ENCODE data around the gene OOSP4B. TPM values are rescaled to one million over a fixed set of nuclear protein-coding genes. Genes with fewer than 3 reads are reported as not detected.
"Not testable (repeated sequence)": the region's sequence is repeated elsewhere in the genome, so short reads cannot be mapped to it uniquely, and the experiment has no call there.

Gene OOSP4B
- polyA plus RNA-seq, 1 of the 3 experiments (the other 2 are of a cell fraction) = not detected

- Histone ChIP-seq H3K4me1 (ENCODE audit: control insufficient read depth in 1 of 2, insufficient read depth in 2 of 2, low read depth in 1 of 2, low read length in 1 of 2) (no peaks in the 10 kb centered on the region), H3K4me3 (ENCODE audit: low read depth in 2 of 2, low read length in 1 of 2) (no peak overlapping the region), H3F3A (replicated peaks; ENCODE audit: insufficient read depth) (no peaks in the 10 kb centered on the region), H3K27me3 (ENCODE audit: insufficient read depth) (no peaks in the 10 kb centered on the region), H3K9ac (no peak overlapping the region), H3K79me2 (ENCODE audit: insufficient read depth) (no peaks in the 10 kb centered on the region), H4K20me1 (ENCODE audit: insufficient read depth) (no peaks in the 10 kb centered on the region), H2AFZ (ENCODE audit: low read depth) (no peak overlapping the region), H3K36me3 (replicated peaks in 1 of 2; ENCODE audit: control insufficient read depth in 1 of 2, insufficient read depth in 2 of 2, low read length in 1 of 2) (no peaks in the 10 kb centered on the region), H3K27ac (ENCODE audit: low read depth in 2 of 2, low read length in 1 of 2) (no peak overlapping the region), H3K9me2 (no peaks in the 10 kb centered on the region), H3K9me3 (no peaks in the 10 kb centered on the region), H3K4me2 (no peak overlapping the region)
- WGBS (ENCODE audit: low lambda C conversion rate) = 34% methylated on average over 1 of the region's 1 CpG
- POLR2A ChIA-PET = interaction anchor here (0.6 kb wide), 1 partner anchor 1018 kb away, joined by 6 read pairs; no protein-coding TSS in a partner anchor
- CTCF ChIA-PET = no interaction called here
- TF ChIP-seq NFIC (IDR thresholded peaks at IDR 0.05; ENCODE audit: borderline replicate concordance) (no peak), TAF1 (IDR thresholded peaks at IDR 0.05; ENCODE audit: borderline replicate concordance, low read depth, low read length) (no peak), FOXJ3 (CRISPR knock-in tag; IDR thresholded peaks at IDR 0.05) (no peak), RCOR1 (IDR thresholded peaks at IDR 0.05; ENCODE audit: low read length) (no peak), ELF1 (IDR thresholded peaks at IDR 0.05) (no peak), YY1 (IDR thresholded peaks at IDR 0.05; ENCODE audit: low read depth) (no peak), EP300 (IDR thresholded peaks at IDR 0.05; ENCODE audit: borderline replicate concordance in 1 of 2, low read depth in 1 of 2, low read length in 1 of 2) (no peak), FOXM1 (IDR thresholded peaks at IDR 0.05; ENCODE audit: low read depth) (no peak), JUND (IDR thresholded peaks at IDR 0.05) (no peak)
- TF ChIP-seq, protein P1, sequence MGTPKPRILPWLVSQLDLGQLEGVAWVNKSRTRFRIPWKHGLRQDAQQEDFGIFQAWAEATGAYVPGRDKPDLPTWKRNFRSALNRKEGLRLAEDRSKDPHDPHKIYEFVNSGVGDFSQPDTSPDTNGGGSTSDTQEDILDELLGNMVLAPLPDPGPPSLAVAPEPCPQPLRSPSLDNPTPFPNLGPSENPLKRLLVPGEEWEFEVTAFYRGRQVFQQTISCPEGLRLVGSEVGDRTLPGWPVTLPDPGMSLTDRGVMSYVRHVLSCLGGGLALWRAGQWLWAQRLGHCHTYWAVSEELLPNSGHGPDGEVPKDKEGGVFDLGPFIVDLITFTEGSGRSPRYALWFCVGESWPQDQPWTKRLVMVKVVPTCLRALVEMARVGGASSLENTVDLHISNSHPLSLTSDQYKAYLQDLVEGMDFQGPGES (IDR thresholded peaks at IDR 0.05; ENCODE audit: low read depth, low read length) = no peak
- TF ChIP-seq, protein P2, sequence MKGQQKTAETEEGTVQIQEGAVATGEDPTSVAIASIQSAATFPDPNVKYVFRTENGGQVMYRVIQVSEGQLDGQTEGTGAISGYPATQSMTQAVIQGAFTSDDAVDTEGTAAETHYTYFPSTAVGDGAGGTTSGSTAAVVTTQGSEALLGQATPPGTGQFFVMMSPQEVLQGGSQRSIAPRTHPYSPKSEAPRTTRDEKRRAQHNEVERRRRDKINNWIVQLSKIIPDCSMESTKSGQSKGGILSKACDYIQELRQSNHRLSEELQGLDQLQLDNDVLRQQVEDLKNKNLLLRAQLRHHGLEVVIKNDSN (IDR thresholded peaks at IDR 0.05; ENCODE audit: borderline replicate concordance, low read depth) = no peak
- DNase-seq = no peak
Observed at GRCh38 chr11:60005360-60005759, 11.6 kb upstream of the OOSP4B start.

DNA sequence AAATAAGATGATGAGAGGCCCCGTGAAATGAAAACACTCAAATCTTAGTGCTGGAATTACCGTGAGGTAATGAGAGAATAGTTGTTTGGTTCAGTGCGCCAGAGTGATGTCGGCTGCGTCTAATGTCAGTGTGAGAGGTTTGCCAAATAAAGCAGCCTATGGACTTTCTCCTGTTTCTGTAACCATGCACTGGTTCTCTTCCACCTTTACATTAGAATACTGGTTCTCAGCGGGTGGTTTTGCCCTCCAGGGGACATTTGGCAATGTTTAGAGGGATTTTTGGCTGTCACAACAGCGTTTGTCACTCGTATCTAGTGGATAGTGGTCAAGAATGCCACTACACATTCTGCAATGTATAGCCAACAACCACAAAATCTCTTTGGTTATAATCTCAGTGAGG, 1.1 kb downstream of the OOSP4B start:
- CTCF ChIA-PET = no interaction called here
- 16% methylated on average over 8 of the region's 8 CpGs for WGBS (ENCODE audit: low lambda C conversion rate)
- H3K4me2 ChIP-seq = no peak overlapping the region

GRCh38 chr11:60020376-60020775, 3.4 kb downstream of the OOSP4B start:
- H3K9me3 ChIP-seq; DNase-seq; H3K79me2 ChIP-seq (ENCODE audit: insufficient read depth); H3K9me2 ChIP-seq; H3K9ac ChIP-seq; H3F3A ChIP-seq (replicated peaks; ENCODE audit: insufficient read depth); CTCF ChIA-PET; H3K4me1 ChIP-seq (ENCODE audit: control insufficient read depth in 1 of 2, insufficient read depth in 2 of 2, low read depth in 1 of 2, low read length in 1 of 2); H3K27ac ChIP-seq (ENCODE audit: low read depth in 2 of 2, low read length in 1 of 2); H3K4me3 ChIP-seq (ENCODE audit: low read depth in 2 of 2, low read length in 1 of 2); H3K4me2 ChIP-seq; POLR2A ChIA-PET; H2AFZ ChIP-seq (ENCODE audit: low read depth); H4K20me1 ChIP-seq (ENCODE audit: insufficient read depth); H3K36me3 ChIP-seq (replicated peaks in 1 of 2; ENCODE audit: control insufficient read depth in 1 of 2, insufficient read depth in 2 of 2, low read length in 1 of 2); H3K27me3 ChIP-seq (ENCODE audit: insufficient read depth): not testable (repeated sequence)
- 24% methylated on average over 5 of the region's 27 CpGs for WGBS (ENCODE audit: low lambda C conversion rate)

More for the DNA sequence above, 1.1 kb downstream of the OOSP4B start:
- H3K4me1 ChIP-seq (ENCODE audit: control insufficient read depth in 1 of 2, insufficient read depth in 2 of 2, low read depth in 1 of 2, low read length in 1 of 2) = no peaks in the 10 kb centered on the region
- no peak for TF ChIP-seq EZH2phosphoT487 (IDR thresholded peaks at IDR 0.05; ENCODE audit: borderline replicate concordance, low read depth)
- TF ChIP-seq USF2 (IDR thresholded peaks at IDR 0.05; ENCODE audit: borderline replicate concordance, low read depth, low read length) = no peak
- no peak for TF ChIP-seq ELF1 (IDR thresholded peaks at IDR 0.05)
- no peak for TF ChIP-seq MAX (IDR thresholded peaks at IDR 0.05; ENCODE audit: low read depth)
- no peak for TF ChIP-seq GATA2 (CRISPR knock-in tag; IDR thresholded peaks at IDR 0.05)
- no peak for TF ChIP-seq MEF2A (IDR thresholded peaks at IDR 0.05; ENCODE audit: borderline replicate concordance, low read depth)
- no peak overlapping the region for H2AFZ ChIP-seq (ENCODE audit: low read depth)
- POLR2A ChIA-PET = no interaction called here
- no peak overlapping the region for H3K27ac ChIP-seq (ENCODE audit: low read depth in 2 of 2, low read length in 1 of 2)
- DNase-seq = no peak
- H3K4me3 ChIP-seq (ENCODE audit: low read depth in 2 of 2, low read length in 1 of 2) = no peak overlapping the region
- no peaks in the 10 kb centered on the region for H3K36me3 ChIP-seq (replicated peaks in 1 of 2; ENCODE audit: control insufficient read depth in 1 of 2, insufficient read depth in 2 of 2, low read length in 1 of 2)
- no peaks in the 10 kb centered on the region for H3F3A ChIP-seq (replicated peaks; ENCODE audit: insufficient read depth)
- H3K9me3 ChIP-seq = no peaks in the 10 kb centered on the region
- H3K9me2 ChIP-seq = no peaks in the 10 kb centered on the region
- H4K20me1 ChIP-seq (ENCODE audit: insufficient read depth) = no peaks in the 10 kb centered on the region
- no peak overlapping the region for H3K9ac ChIP-seq
- no peaks in the 10 kb centered on the region for H3K79me2 ChIP-seq (ENCODE audit: insufficient read depth)
- H3K27me3 ChIP-seq (ENCODE audit: insufficient read depth) = no peaks in the 10 kb centered on the region

All from SK-N-SH (cell line).